SK-N-SH treated with all-trans-retinoic acid at 6 μM for 48 hours (cell line): ENCODE measurements around the gene JAK1.

Source experiments
- ATAC-seq: fragments of 200-7000 bp; cut with Tn5 transposase; 3 replicates; pipeline ENCODE4 v1.9.1; 2020; ENCODE audit warnings: mild to moderate bottlenecking, moderate library complexity
- ARNTL ChIP-seq: fragments of 450-650 bp; formaldehyde crosslinking; IDR thresholded peaks from 2 replicates; pipeline ENCODE4 v1.5.0; 2020; ENCODE audit warnings: low read depth, mild to moderate bottlenecking, moderate library complexity, borderline replicate concordance
- CREB5 ChIP-seq: fragments of 250-450 bp; sonication (Bioruptor Pico); IDR thresholded peaks from 2 replicates; pipeline ENCODE4 v1.5.1; 2020; ENCODE audit warnings: low read depth, mild to moderate bottlenecking, moderate library complexity
- CSDC2 ChIP-seq: fragments of 250-450 bp; sonication (Bioruptor Pico); IDR thresholded peaks from 2 replicates; pipeline ENCODE4 v1.5.0; 2020; ENCODE audit warnings: mild to moderate bottlenecking, moderate library complexity
- ESRRG ChIP-seq: fragments of 250-450 bp; sonication (Bioruptor Pico); IDR thresholded peaks from 2 replicates; pipeline ENCODE4 v1.6.1; 2021; ENCODE audit warnings: mild to moderate bottlenecking
- GLIS3 ChIP-seq: fragments of 250-450 bp; sonication (Bioruptor Pico); IDR thresholded peaks from 2 replicates; pipeline ENCODE4 v1.5.0; 2020; ENCODE audit warnings: mild to moderate bottlenecking, moderate library complexity
- ISL1 ChIP-seq: fragments of 250-450 bp; sonication (Bioruptor Pico); IDR thresholded peaks from 2 replicates; pipeline ENCODE4 v2.1.2; 2022; ENCODE audit warnings: mild to moderate bottlenecking, moderate library complexity
- OSR1 ChIP-seq: fragments of 250-450 bp; sonication (Bioruptor Pico); IDR thresholded peaks from 2 replicates; pipeline ENCODE4 v1.8.0; 2022; ENCODE audit warnings: moderate library complexity, mild to moderate bottlenecking, inconsistent platforms
- PPARA ChIP-seq: fragments of 250-450 bp; sonication (Bioruptor Pico); IDR thresholded peaks from 2 replicates; pipeline ENCODE4 v1.5.0; 2020; ENCODE audit warnings: mild to moderate bottlenecking, borderline replicate concordance
- RARB ChIP-seq: fragments of 250-450 bp; sonication (Bioruptor Pico); IDR thresholded peaks from 2 replicates; pipeline ENCODE4 v1.8.0; 2021; ENCODE audit warnings: mild to moderate bottlenecking, moderate library complexity
- SNAI2 ChIP-seq: fragments of 250-450 bp; sonication (Bioruptor Pico); IDR thresholded peaks from 2 replicates; pipeline ENCODE4 v1.5.0; 2020; ENCODE audit warnings: mild to moderate bottlenecking, moderate library complexity
- TCF4 ChIP-seq: fragments of 250-450 bp; sonication (Bioruptor Pico); IDR thresholded peaks from 2 replicates; pipeline ENCODE4 v1.8.0; 2021; ENCODE audit warnings: mild to moderate bottlenecking, moderate library complexity, borderline replicate concordance
- TOX ChIP-seq: fragments of 250-450 bp; sonication (Bioruptor Pico); IDR thresholded peaks from 2 replicates; pipeline ENCODE4 v1.8.0; 2021; ENCODE audit warnings: mild to moderate bottlenecking, moderate library complexity, borderline replicate concordance
- TSHZ2 ChIP-seq: fragments of 250-450 bp; sonication (Bioruptor Pico); IDR thresholded peaks from 2 replicates; pipeline ENCODE4 v1.5.0; 2020; ENCODE audit warnings: mild to moderate bottlenecking, moderate library complexity
- ZC3H10 ChIP-seq: fragments of 250-450 bp; sonication (Bioruptor Pico); IDR thresholded peaks from 2 replicates; pipeline ENCODE4 v1.5.1; 2021; ENCODE audit warnings: mild to moderate bottlenecking, moderate library complexity
- ZFP3 ChIP-seq: fragments of 250-450 bp; sonication (Bioruptor Pico); IDR thresholded peaks from 2 replicates; pipeline ENCODE4 v1.5.0; 2020; ENCODE audit warnings: mild to moderate bottlenecking, moderate library complexity
- ZNF565 ChIP-seq: fragments of 450-650 bp; formaldehyde crosslinking; conservative IDR thresholded peaks from 2 replicates; pipeline ENCODE4 v1.5.0; 2020; ENCODE audit warnings: low read depth, mild to moderate bottlenecking, moderate library complexity
- ZNF70 ChIP-seq: fragments of 450-650 bp; formaldehyde crosslinking; IDR thresholded peaks from 2 replicates; pipeline ENCODE4 v1.5.0; 2020; ENCODE audit warnings: mild to moderate bottlenecking, moderate library complexity
- ZNF8 ChIP-seq: fragments of 450-650 bp; formaldehyde crosslinking; IDR thresholded peaks from 2 replicates; pipeline ENCODE4 v1.5.0; 2020; ENCODE audit warnings: mild to moderate bottlenecking, moderate library complexity
- TF ChIP-seq, protein P1 (sequence below): fragments of 250-450 bp; sonication (Bioruptor Pico); IDR thresholded peaks from 2 replicates; pipeline ENCODE4 v1.8.0; 2020; ENCODE audit warnings: mild to moderate bottlenecking, moderate library complexity, borderline replicate concordance
- TF ChIP-seq, protein P2 (sequence below): fragments of 250-450 bp; sonication (Bioruptor Pico); IDR thresholded peaks from 2 replicates; pipeline ENCODE4 v1.5.1; 2021; ENCODE audit warnings: mild to moderate bottlenecking, moderate library complexity
- TF ChIP-seq, protein P3 (sequence below): fragments of 250-450 bp; sonication (Bioruptor Pico); IDR thresholded peaks from 2 replicates; pipeline ENCODE4 v1.8.0; 2021; ENCODE audit warnings: low read depth, mild to moderate bottlenecking, moderate library complexity, borderline replicate concordance

The JAK1 gene

GRCh38 chr1:64846573-64847430, 119.5 kb downstream of the JAK1 start:
- ATAC-seq, result no peak
- TF ChIP-seq CSDC2, result no peak
- no peak for TF ChIP-seq PPARA (CRISPR knock-in tag)
- TF ChIP-seq ZNF70 (CRISPR knock-in tag), result no peak
- TF ChIP-seq, protein P1, sequence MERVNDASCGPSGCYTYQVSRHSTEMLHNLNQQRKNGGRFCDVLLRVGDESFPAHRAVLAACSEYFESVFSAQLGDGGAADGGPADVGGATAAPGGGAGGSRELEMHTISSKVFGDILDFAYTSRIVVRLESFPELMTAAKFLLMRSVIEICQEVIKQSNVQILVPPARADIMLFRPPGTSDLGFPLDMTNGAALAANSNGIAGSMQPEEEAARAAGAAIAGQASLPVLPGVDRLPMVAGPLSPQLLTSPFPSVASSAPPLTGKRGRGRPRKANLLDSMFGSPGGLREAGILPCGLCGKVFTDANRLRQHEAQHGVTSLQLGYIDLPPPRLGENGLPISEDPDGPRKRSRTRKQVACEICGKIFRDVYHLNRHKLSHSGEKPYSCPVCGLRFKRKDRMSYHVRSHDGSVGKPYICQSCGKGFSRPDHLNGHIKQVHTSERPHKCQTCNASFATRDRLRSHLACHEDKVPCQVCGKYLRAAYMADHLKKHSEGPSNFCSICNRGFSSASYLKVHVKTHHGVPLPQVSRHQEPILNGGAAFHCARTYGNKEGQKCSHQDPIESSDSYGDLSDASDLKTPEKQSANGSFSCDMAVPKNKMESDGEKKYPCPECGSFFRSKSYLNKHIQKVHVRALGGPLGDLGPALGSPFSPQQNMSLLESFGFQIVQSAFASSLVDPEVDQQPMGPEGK (CRISPR knock-in tag), result no peak
- TF ChIP-seq CREB5 (CRISPR knock-in tag), result no peak
- no peak for TF ChIP-seq GLIS3 (CRISPR knock-in tag)

GRCh38 chr1:64845831-64846425, 120.4 kb downstream of the JAK1 start:
- no peak for ATAC-seq
- TF ChIP-seq ISL1 (CRISPR knock-in tag) (no peak), TCF4 (no peak), ESRRG (CRISPR knock-in tag) (no peak), ZFP3 (CRISPR knock-in tag) (no peak), OSR1 (CRISPR knock-in tag) (no peak), TSHZ2 (CRISPR knock-in tag) (no peak), ZC3H10 (no peak), ZNF70 (CRISPR knock-in tag) (no peak), PPARA (CRISPR knock-in tag) (no peak), CSDC2 (no peak), TOX (CRISPR knock-in tag) (no peak), RARB (CRISPR knock-in tag) (no peak), ZNF565 (CRISPR knock-in tag) (no peak), GLIS3 (CRISPR knock-in tag) (no peak), ARNTL (no peak), SNAI2 (no peak), ZNF8 (no peak)
- TF ChIP-seq, protein P2, sequence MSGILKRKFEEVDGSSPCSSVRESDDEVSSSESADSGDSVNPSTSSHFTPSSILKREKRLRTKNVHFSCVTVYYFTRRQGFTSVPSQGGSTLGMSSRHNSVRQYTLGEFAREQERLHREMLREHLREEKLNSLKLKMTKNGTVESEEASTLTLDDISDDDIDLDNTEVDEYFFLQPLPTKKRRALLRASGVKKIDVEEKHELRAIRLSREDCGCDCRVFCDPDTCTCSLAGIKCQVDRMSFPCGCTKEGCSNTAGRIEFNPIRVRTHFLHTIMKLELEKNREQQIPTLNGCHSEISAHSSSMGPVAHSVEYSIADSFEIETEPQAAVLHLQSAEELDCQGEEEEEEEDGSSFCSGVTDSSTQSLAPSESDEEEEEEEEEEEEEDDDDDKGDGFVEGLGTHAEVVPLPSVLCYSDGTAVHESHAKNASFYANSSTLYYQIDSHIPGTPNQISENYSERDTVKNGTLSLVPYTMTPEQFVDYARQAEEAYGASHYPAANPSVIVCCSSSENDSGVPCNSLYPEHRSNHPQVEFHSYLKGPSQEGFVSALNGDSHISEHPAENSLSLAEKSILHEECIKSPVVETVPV (CRISPR knock-in tag), result no peak
- TF ChIP-seq, protein P1 (CRISPR knock-in tag), result no peak
- TF ChIP-seq, protein P3, sequence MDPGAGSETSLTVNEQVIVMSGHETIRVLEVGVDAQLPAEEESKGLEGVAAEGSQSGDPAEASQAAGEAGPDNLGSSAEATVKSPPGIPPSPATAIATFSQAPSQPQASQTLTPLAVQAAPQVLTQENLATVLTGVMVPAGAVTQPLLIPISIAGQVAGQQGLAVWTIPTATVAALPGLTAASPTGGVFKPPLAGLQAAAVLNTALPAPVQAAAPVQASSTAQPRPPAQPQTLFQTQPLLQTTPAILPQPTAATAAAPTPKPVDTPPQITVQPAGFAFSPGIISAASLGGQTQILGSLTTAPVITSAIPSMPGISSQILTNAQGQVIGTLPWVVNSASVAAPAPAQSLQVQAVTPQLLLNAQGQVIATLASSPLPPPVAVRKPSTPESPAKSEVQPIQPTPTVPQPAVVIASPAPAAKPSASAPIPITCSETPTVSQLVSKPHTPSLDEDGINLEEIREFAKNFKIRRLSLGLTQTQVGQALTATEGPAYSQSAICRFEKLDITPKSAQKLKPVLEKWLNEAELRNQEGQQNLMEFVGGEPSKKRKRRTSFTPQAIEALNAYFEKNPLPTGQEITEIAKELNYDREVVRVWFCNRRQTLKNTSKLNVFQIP (CRISPR knock-in tag), result no peak
